CD14-positive monocyte (primary cell): ENCODE results near the gene TULP1. TPM values are rescaled to one million over a fixed set of nuclear protein-coding genes. Genes with fewer than 3 reads are reported as not detected.
A peak's percentile ranks its signal among the peaks of the same experiment; 100 is the strongest.

Source experiments
- DNase-seq, 3 donors: peaks; one replicate each; pipeline ENCODE4 v3.0.0-alpha.2; 2011 to 2022
- H2AFZ ChIP-seq: 2 replicates; pipeline ENCODE4 v1.6.0; 2012; ENCODE audit warnings: mild to moderate bottlenecking, low read depth, low read length, inconsistent platforms; ENCODE audit not compliant: insufficient read depth, poor library complexity, severe bottlenecking
- H3K27ac ChIP-seq, 2 donors: 1 replicate in 1 of 2; 2 replicates in 1 of 2; pipeline ENCODE4 v1.5.1; 2012 to 2013; ENCODE audit warnings: low read length in 2 of 2, control low read depth in 1 of 2, inconsistent platforms in 1 of 2, low read depth in 1 of 2, mild to moderate bottlenecking in 1 of 2
- H3K27me3 ChIP-seq, 2 donors: one replicate each; pipeline versions ENCODE4 v1.6.0 to v1.6.1; 2011 to 2013; ENCODE audit warnings: low read length in 2 of 2; ENCODE audit not compliant: control insufficient read depth in 2 of 2, insufficient read depth in 2 of 2
- H3K36me3 ChIP-seq, 2 donors: replicated peaks in 1 of 2; 1 replicate in 1 of 2; 2 replicates in 1 of 2; pipeline versions ENCODE4 v1.5.1 to v1.6.1; 2012 to 2013; ENCODE audit warnings: low read length in 2 of 2, control low read depth in 1 of 2, inconsistent platforms in 1 of 2, mild to moderate bottlenecking in 1 of 2; ENCODE audit not compliant: insufficient read depth in 2 of 2, control insufficient read depth in 1 of 2
- H3K4me1 ChIP-seq, 2 donors: 1 replicate in 1 of 2; 2 replicates in 1 of 2; pipeline versions ENCODE4 v1.5.1 to v1.6.1; 2012 to 2013; ENCODE audit warnings: low read length in 2 of 2, control low read depth in 1 of 2, inconsistent platforms in 1 of 2, mild to moderate bottlenecking in 1 of 2, moderate library complexity in 1 of 2; ENCODE audit not compliant: insufficient read depth in 2 of 2, control insufficient read depth in 1 of 2
- H3K4me2 ChIP-seq: replicated peaks from 2 replicates; pipeline ENCODE3; 2012; ENCODE audit warnings: low read length, moderate library complexity, mild to moderate bottlenecking; ENCODE audit not compliant: poor library complexity, severe bottlenecking; ENCODE audit errors: extremely low read depth
- H3K4me3 ChIP-seq, 3 experiments: fragments of 200-600 bp in 1 of 3; sonication (generic) in 1 of 3; replicated peaks in 1 of 3; 1 replicate in 2 of 3; 2 replicates in 1 of 3; pipeline ENCODE4 v1.5.1; 2011 to 2013; ENCODE audit warnings: low read length in 3 of 3, mild to moderate bottlenecking in 3 of 3, control low read depth in 2 of 3, low read depth in 2 of 3, inconsistent platforms in 1 of 3, moderate library complexity in 1 of 3
- H3K79me2 ChIP-seq: 2 replicates; pipeline ENCODE4 v1.6.0; 2012; ENCODE audit warnings: mild to moderate bottlenecking, control low read depth, inconsistent platforms, low read length, moderate library complexity; ENCODE audit not compliant: insufficient read depth
- H3K9ac ChIP-seq: 2 replicates; pipeline ENCODE4 v1.6.0; 2017; ENCODE audit warnings: low read length, mild to moderate bottlenecking; ENCODE audit not compliant: insufficient read depth, poor library complexity, severe bottlenecking
- H3K9me3 ChIP-seq, 2 donors: replicated peaks in 1 of 2; 1 replicate in 1 of 2; 2 replicates in 1 of 2; pipeline versions ENCODE4 v1.5.1 to v1.6.1; 2012 to 2013; ENCODE audit warnings: low read length in 2 of 2, control low read depth in 1 of 2; ENCODE audit not compliant: control insufficient read depth in 1 of 2, insufficient read depth in 1 of 2
- H4K20me1 ChIP-seq: 2 replicates; pipeline ENCODE4 v1.6.0; 2012; ENCODE audit warnings: mild to moderate bottlenecking, low read length, control low read depth, moderate library complexity; ENCODE audit not compliant: insufficient read depth
- H3K27ac Mint-ChIP-seq, 7 donors: one replicate each; pipeline ENCODE4 v1.8.0; 2020; ENCODE audit warnings: mild to moderate bottlenecking in 7 of 7, mixed read lengths in 7 of 7, moderate library complexity in 6 of 7, inconsistent platforms in 2 of 7
- H3K27me3 Mint-ChIP-seq, 3 donors: one replicate each; pipeline ENCODE4 v1.8.0; 2021 to 2022; ENCODE audit warnings: low read depth in 3 of 3, mild to moderate bottlenecking in 3 of 3, mixed read lengths in 3 of 3, moderate library complexity in 3 of 3, inconsistent platforms in 1 of 3
- H3K36me3 Mint-ChIP-seq, 2 donors: one replicate each; pipeline ENCODE4 v1.8.0; 2020; ENCODE audit warnings: mixed read lengths in 2 of 2, inconsistent platforms in 1 of 2, mild to moderate bottlenecking in 1 of 2
- H3K4me1 Mint-ChIP-seq: one replicate; pipeline ENCODE4 v1.8.0; 2020; ENCODE audit warnings: mild to moderate bottlenecking, mixed read lengths
- H3K4me3 Mint-ChIP-seq, 2 donors: one replicate each; pipeline ENCODE4 v1.8.0; 2020; ENCODE audit warnings: mild to moderate bottlenecking in 2 of 2, mixed read lengths in 2 of 2, moderate library complexity in 1 of 2
- H3K9me3 Mint-ChIP-seq, 7 donors: one replicate each; pipeline ENCODE4 v1.8.0; 2020 to 2022; ENCODE audit warnings: mixed read lengths in 7 of 7, mild to moderate bottlenecking in 6 of 7, moderate library complexity in 6 of 7, inconsistent platforms in 2 of 7
- CTCF ChIP-seq: fragments of 200-600 bp; IDR thresholded peaks from one replicate; pipeline ENCODE4 v1.8.0; 2022; ENCODE audit warnings: antibody characterized with exemption, mild to moderate bottlenecking
- WGBS: methylation state at CpG from one replicate; pipeline ENCODE4 v1.1.5; 2013; ENCODE audit warnings: missing lambda C conversion rate; ENCODE audit not compliant: insufficient coverage; 5-methylcytosine and 5-hydroxymethylcytosine counted together
- intact Hi-C, 2 donors: fragments of 100-400 bp; cut with micrococcal nuclease; formaldehyde crosslinking; loops; one replicate each; pipeline versions ENCODE4 v1.15.0 to v1.15.1; 2023
- polyA plus RNA-seq, 3 donors: library from polyadenylated mRNA; depleted of rRNA in 1 of 3; unstranded in 2 of 3; stranded (reverse) in 1 of 3; fragments of 300-500 nt in 2 of 3; fragments of >200 nt in 1 of 3; fragmentation: Illumina TruSeq in 2 of 3; gene quantifications; 1 replicate in 2 of 3; 2 replicates in 1 of 3; pipeline ENCODE4 v1.2.3, GENCODE V29; 2012 to 2021

The TULP1 gene
- polyA plus RNA-seq, 3 donors = not detected

- intact Hi-C loops = no loop called here
- H4K20me1 ChIP-seq = no peaks in the 10 kb centered on the region
- no peak overlapping the region for H3K9ac ChIP-seq
- H3K79me2 ChIP-seq = no peaks in the 10 kb centered on the region
- no peak for TF ChIP-seq CTCF
- no peaks in the 10 kb centered on the region for H3K9me3 Mint-ChIP-seq
- H3K36me3 Mint-ChIP-seq = no peaks in the 10 kb centered on the region
- H3K9me3 ChIP-seq = no peaks in the 10 kb centered on the region
- peaks cover 11 to 12% of the 10 kb centered on the region in 2 donors for H3K4me1 ChIP-seq
- no peak overlapping the region for H3K4me2 ChIP-seq
- H3K27ac Mint-ChIP-seq = no peak overlapping the region
- no peak for DNase-seq
- H3K4me3 Mint-ChIP-seq = no peak overlapping the region
- H3K27ac ChIP-seq = no peak overlapping the region
- H3K4me1 Mint-ChIP-seq = peaks cover 16% of the 10 kb centered on the region
- H3K36me3 ChIP-seq = no peaks in the 10 kb centered on the region
- H3K4me3 ChIP-seq = no peak overlapping the region
- peaks cover 0 to 4% of the 10 kb centered on the region in 2 donors for H3K27me3 ChIP-seq
- H2AFZ ChIP-seq = no peak overlapping the region
- H3K27me3 Mint-ChIP-seq = peaks cover 8 to 20% (median 10%) of the 10 kb centered on the region in 3 donors
- WGBS = 83% methylated on average over 5 of the region's 7 CpGs
These were observed 27.7 kb downstream of the TULP1 start for GRCh38 chr6:35484921-35485392.

- Mint-ChIP-seq H3K4me1 (peaks cover 16% of the 10 kb centered on the region), H3K9me3 (no peaks in the 10 kb centered on the region), H3K27me3 (peaks cover 8 to 22% (median 10%) of the 10 kb centered on the region in 3 donors), H3K36me3 (no peaks in the 10 kb centered on the region), H3K27ac (peak overlapping the region in 1 of 7 donors; percentile 57), H3K4me3 (no peak overlapping the region)
- Histone ChIP-seq H3K9ac (no peak overlapping the region), H3K27me3 (no peaks in the 10 kb centered on the region), H3K79me2 (no peaks in the 10 kb centered on the region), H4K20me1 (no peaks in the 10 kb centered on the region), H3K4me2 (no peak overlapping the region), H3K4me3 (no peak overlapping the region), H2AFZ (no peak overlapping the region), H3K4me1 (peaks cover 11 to 12% of the 10 kb centered on the region in 2 donors), H3K9me3 (no peaks in the 10 kb centered on the region), H3K27ac (no peak overlapping the region), H3K36me3 (no peaks in the 10 kb centered on the region)
- no peak for TF ChIP-seq CTCF
- intact Hi-C loops = no loop called here
- WGBS = 82% methylated on average over 10 of the region's 13 CpGs
- no peak for DNase-seq
These were observed 28.6 kb downstream of the TULP1 start for GRCh38 chr6:35483893-35484645.
